Measurements from ENCODE around the gene FXYD1. TPM values are rescaled to one million over a fixed set of nuclear protein-coding genes. Genes with fewer than 3 reads are reported as not detected.

The FXYD1 gene
- polyA plus RNA-seq, 1 donor: 18.6 TPM

Other genes with a start within 250 kb of the FXYD1 start
- 9.6 TPM for gene ZNF30, start 211.9 kb upstream of the FXYD1 start, polyA plus RNA-seq (ENCODE audit: insufficient read length)
- 6.3 TPM for gene ZNF792, start 174.6 kb upstream of the FXYD1 start, polyA plus RNA-seq (ENCODE audit: insufficient read length)
- gene GRAMD1A, start 138.5 kb upstream of the FXYD1 start, polyA plus RNA-seq (ENCODE audit: insufficient read length): 62.1 TPM
- 0.96 TPM for gene SCN1B, start 108.4 kb upstream of the FXYD1 start, polyA plus RNA-seq (ENCODE audit: insufficient read length)
- gene HPN, start 97.1 kb upstream of the FXYD1 start, polyA plus RNA-seq (ENCODE audit: insufficient read length): 89.0 TPM
- gene FXYD3, start 23.0 kb upstream of the FXYD1 start, polyA plus RNA-seq (ENCODE audit: insufficient read length): 18.6 TPM
- gene LGI4, start 3.8 kb upstream of the FXYD1 start, polyA plus RNA-seq (ENCODE audit: insufficient read length): 2.3 TPM
- 0.58 TPM for gene FXYD7, start 4.4 kb downstream of the FXYD1 start, polyA plus RNA-seq (ENCODE audit: insufficient read length)
- 15.0 TPM for gene FXYD5, start 15.9 kb downstream of the FXYD1 start, polyA plus RNA-seq (ENCODE audit: insufficient read length)
- gene FAM187B, start 89.9 kb downstream of the FXYD1 start, polyA plus RNA-seq (ENCODE audit: insufficient read length): not detected
- 46.0 TPM for gene LSR, start 110.2 kb downstream of the FXYD1 start, polyA plus RNA-seq (ENCODE audit: insufficient read length)
- 174 TPM for gene USF2, start 130.1 kb downstream of the FXYD1 start, polyA plus RNA-seq (ENCODE audit: insufficient read length)
- 0.53 TPM for gene HAMP, start 143.7 kb downstream of the FXYD1 start, polyA plus RNA-seq (ENCODE audit: insufficient read length)
- gene MAG, start 153.3 kb downstream of the FXYD1 start, polyA plus RNA-seq (ENCODE audit: insufficient read length): 3.5 TPM
- gene CD22, start 190.4 kb downstream of the FXYD1 start, polyA plus RNA-seq (ENCODE audit: insufficient read length): 15.9 TPM
- 0.33 TPM for gene FFAR1, start 209.1 kb downstream of the FXYD1 start, polyA plus RNA-seq (ENCODE audit: insufficient read length)
- gene FFAR3, start 219.6 kb downstream of the FXYD1 start, polyA plus RNA-seq (ENCODE audit: insufficient read length): 0.15 TPM
- gene GPR42, start 232.2 kb downstream of the FXYD1 start, polyA plus RNA-seq (ENCODE audit: insufficient read length): not detected

All from left kidney (tissue), 1 donor.